Measurements from ENCODE around the gene PEAR1. TPM values are rescaled to one million over a fixed set of nuclear protein-coding genes. Genes with fewer than 3 reads are reported as not detected.

Gene PEAR1
- polyA plus RNA-seq, 2 of the 4 experiments (the other 2 are of a cell fraction) = 1.7 to 5.0 TPM

DNA sequence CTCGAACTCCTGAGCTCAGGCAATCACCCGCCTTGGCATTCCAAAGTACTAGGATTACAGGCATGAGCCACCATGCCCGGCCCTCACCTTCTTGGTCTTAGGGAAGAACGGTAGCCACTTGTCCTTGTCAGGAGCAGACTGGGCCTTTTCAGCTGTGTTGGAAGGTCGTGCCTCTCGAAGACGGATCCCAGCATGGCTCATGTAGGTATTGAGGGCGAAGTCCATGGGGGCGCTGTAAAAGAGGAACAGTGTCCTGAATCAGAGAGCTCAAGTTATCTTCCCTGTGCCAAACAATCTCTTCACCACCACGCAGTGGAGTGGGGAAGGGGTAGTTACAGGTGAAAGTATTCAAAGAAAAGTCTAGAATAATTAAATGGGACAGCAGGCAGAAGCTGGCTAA lies 62.8 kb downstream of the PEAR1 start:
- ChIA-PET CTCF (interaction anchor here (1.1 to 1.4 kb wide), 3 partner anchors 9 to 267 kb away, joined by 3 to 4 read pairs (median 4); no protein-coding TSS in a partner anchor), POLR2A (no interaction called here)
- H3K27ac ChIP-seq = no peak overlapping the region
- ATAC-seq (no peak), FAIRE-seq (no peak), DNase-seq (ENCODE audit: low read depth in 1 of 2, low spot score in 1 of 2) (no peak)
- H3K4me3 ChIP-seq = no peak overlapping the region
- WGBS (ENCODE audit: missing lambda C conversion rate) = 86% methylated on average over 10 of the region's 10 CpGs
- TF ChIP-seq ZNF302 (CRISPR knock-in tag; IDR thresholded peaks at IDR 0.05) (no peak), JUNB (IDR thresholded peaks at IDR 0.05) (no peak), KDM5A (IDR thresholded peaks at IDR 0.05) (no peak), RNF2 (IDR thresholded peaks at IDR 0.05; ENCODE audit: borderline replicate concordance, low read depth) (no peak), ZFP36 (IDR thresholded peaks at IDR 0.05; ENCODE audit: borderline replicate concordance, partially characterized antibody) (no peak), SREBF2 (IDR thresholded peaks at IDR 0.05) (no peak), HEYL (CRISPR knock-in tag; IDR thresholded peaks at IDR 0.05) (no peak), RFX5 (IDR thresholded peaks at IDR 0.05) (no peak), FOXS1 (CRISPR knock-in tag; IDR thresholded peaks at IDR 0.05) (no peak), RCOR1 (IDR thresholded peaks at IDR 0.05; ENCODE audit: low read depth, low read length) (no peak), EP300 (IDR thresholded peaks at IDR 0.05) (no peak), RAD21 (conservative IDR thresholded peaks at IDR 0.05 in 1 of 2, IDR thresholded peaks at IDR 0.05 in 1 of 2) (no peak), SMC3 (IDR thresholded peaks at IDR 0.05) (no peak), TFCP2L1 (CRISPR knock-in tag; IDR thresholded peaks at IDR 0.05) (no peak)
- TF ChIP-seq, protein P1, sequence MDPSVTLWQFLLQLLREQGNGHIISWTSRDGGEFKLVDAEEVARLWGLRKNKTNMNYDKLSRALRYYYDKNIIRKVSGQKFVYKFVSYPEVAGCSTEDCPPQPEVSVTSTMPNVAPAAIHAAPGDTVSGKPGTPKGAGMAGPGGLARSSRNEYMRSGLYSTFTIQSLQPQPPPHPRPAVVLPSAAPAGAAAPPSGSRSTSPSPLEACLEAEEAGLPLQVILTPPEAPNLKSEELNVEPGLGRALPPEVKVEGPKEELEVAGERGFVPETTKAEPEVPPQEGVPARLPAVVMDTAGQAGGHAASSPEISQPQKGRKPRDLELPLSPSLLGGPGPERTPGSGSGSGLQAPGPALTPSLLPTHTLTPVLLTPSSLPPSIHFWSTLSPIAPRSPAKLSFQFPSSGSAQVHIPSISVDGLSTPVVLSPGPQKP (IDR thresholded peaks at IDR 0.05; ENCODE audit: low read depth, low read length) = no peak
- TF ChIP-seq, protein P2, sequence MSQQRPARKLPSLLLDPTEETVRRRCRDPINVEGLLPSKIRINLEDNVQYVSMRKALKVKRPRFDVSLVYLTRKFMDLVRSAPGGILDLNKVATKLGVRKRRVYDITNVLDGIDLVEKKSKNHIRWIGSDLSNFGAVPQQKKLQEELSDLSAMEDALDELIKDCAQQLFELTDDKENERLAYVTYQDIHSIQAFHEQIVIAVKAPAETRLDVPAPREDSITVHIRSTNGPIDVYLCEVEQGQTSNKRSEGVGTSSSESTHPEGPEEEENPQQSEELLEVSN (IDR thresholded peaks at IDR 0.05; ENCODE audit: borderline replicate concordance, low read depth) = no peak
- H3K9me3 ChIP-seq = no peaks in the 10 kb centered on the region
- H3K4me2 ChIP-seq = no peak overlapping the region
- H3K4me1 ChIP-seq = no peaks in the 10 kb centered on the region

DNA sequence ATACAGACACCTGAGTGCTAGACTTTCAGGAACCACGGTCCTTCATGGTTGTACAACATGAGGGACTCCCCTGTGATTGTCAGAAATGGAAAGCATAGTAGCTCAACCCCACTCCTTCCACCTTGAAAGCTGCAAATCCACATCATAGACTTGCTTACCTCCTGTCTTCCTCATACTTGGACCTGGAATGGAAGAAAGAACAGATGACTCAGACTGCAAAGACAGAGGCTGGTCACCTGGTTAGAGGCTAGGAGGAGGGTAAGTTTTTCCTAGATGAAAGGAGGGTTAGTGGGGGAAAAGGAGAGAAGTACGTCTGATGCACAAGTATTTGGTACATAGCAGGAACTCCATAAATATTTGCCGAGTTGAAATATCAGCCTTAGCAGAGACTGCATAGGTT lies 64.1 kb downstream of the PEAR1 start:
- no peaks in the 10 kb centered on the region for H3K4me1 ChIP-seq
- DNase-seq (ENCODE audit: low read depth in 1 of 2, low spot score in 1 of 2) (no peak), FAIRE-seq (no peak), ATAC-seq (no peak)
- no peaks in the 10 kb centered on the region for H3K9me3 ChIP-seq
- POLR2A ChIA-PET = no interaction called here
- WGBS (ENCODE audit: missing lambda C conversion rate) = 73% methylated on average over 3 of the region's 3 CpGs
- TF ChIP-seq GATA3 (IDR thresholded peaks at IDR 0.05; ENCODE audit: borderline replicate concordance) (no peak), RNF2 (IDR thresholded peaks at IDR 0.05; ENCODE audit: borderline replicate concordance, low read depth) (no peak), FOSL2 (IDR thresholded peaks at IDR 0.05) (no peak), FOSL2 (CRISPR knock-in tag; IDR thresholded peaks at IDR 0.05) (no peak), ESRRA (IDR thresholded peaks at IDR 0.05; ENCODE audit: borderline replicate concordance, low read length) (no peak), HOXB5 (CRISPR knock-in tag; IDR thresholded peaks at IDR 0.05) (no peak), TFCP2L1 (CRISPR knock-in tag; IDR thresholded peaks at IDR 0.05) (no peak), EHF (CRISPR knock-in tag; IDR thresholded peaks at IDR 0.05) (no peak)
- TF ChIP-seq, protein P3, sequence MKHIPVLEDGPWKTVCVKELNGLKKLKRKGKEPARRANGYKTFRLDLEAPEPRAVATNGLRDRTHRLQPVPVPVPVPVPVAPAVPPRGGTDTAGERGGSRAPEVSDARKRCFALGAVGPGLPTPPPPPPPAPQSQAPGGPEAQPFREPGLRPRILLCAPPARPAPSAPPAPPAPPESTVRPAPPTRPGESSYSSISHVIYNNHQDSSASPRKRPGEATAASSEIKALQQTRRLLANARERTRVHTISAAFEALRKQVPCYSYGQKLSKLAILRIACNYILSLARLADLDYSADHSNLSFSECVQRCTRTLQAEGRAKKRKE (CRISPR knock-in tag; IDR thresholded peaks at IDR 0.05; ENCODE audit: low read depth) = no peak
- TF ChIP-seq, protein P4, sequence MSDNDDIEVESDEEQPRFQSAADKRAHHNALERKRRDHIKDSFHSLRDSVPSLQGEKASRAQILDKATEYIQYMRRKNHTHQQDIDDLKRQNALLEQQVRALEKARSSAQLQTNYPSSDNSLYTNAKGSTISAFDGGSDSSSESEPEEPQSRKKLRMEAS (IDR thresholded peaks at IDR 0.05) = no peak
- TF ChIP-seq, protein P5, sequence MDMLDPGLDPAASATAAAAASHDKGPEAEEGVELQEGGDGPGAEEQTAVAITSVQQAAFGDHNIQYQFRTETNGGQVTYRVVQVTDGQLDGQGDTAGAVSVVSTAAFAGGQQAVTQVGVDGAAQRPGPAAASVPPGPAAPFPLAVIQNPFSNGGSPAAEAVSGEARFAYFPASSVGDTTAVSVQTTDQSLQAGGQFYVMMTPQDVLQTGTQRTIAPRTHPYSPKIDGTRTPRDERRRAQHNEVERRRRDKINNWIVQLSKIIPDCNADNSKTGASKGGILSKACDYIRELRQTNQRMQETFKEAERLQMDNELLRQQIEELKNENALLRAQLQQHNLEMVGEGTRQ (IDR thresholded peaks at IDR 0.05) = no peak
- no peak overlapping the region for H3K4me3 ChIP-seq
- H3K4me2 ChIP-seq = no peak overlapping the region
- H3K27ac ChIP-seq = no peak overlapping the region
- CTCF ChIA-PET = interaction anchor here (1.3 kb wide), 1 partner anchor 119 kb away, joined by 3 read pairs; no protein-coding TSS in a partner anchor

Measured in A549 (cell line).